A673 (cell line): Measurements from ENCODE around the gene NQO1. TPM values are rescaled to one million over a fixed set of nuclear protein-coding genes. Genes with fewer than 3 reads are reported as not detected.

Experiments used
- BruUV-seq: library from RNA; stranded (reverse); fragments of 400-500 nt; replicated peaks from 2 replicates; lab custom pipeline; 2021; lab: Mats Ljungman, UMichigan
- CTCF ChIA-PET: fragments of 300-600 bp; sonication (Branson Sonifier 250); formaldehyde crosslinking; loops from one replicate; lab custom pipeline; 2022; ENCODE audit warnings: antibody characterized with exemption; lab: Charles Lee
- POLR2A ChIA-PET: fragments of 300-600 bp; sonication (Branson Sonifier 250); formaldehyde crosslinking; loops from one replicate; lab custom pipeline; 2022; ENCODE audit warnings: antibody characterized with exemption; ENCODE audit not compliant: low non-redundant PET; lab: Charles Lee
- DNase-seq: peaks from one replicate; pipeline ENCODE4 v3.0.0-alpha.2; 2015; ENCODE audit warnings: low spot score
- H3K27ac ChIP-seq: fragments of 200-600 bp; sonication (generic); 2 replicates; pipeline ENCODE4 v1.5.1; 2016; ENCODE audit warnings: mixed run types, low read depth, mild to moderate bottlenecking, mixed read lengths, antibody characterized with exemption, low read length; ENCODE audit not compliant: poor library complexity, severe bottlenecking
- H3K27me3 ChIP-seq: fragments of 200-600 bp; sonication (generic); replicated peaks from 2 replicates; pipeline ENCODE4 v1.6.1; 2017; ENCODE audit warnings: mixed run types, low read depth, mild to moderate bottlenecking, mixed read lengths, antibody characterized with exemption, low read length; ENCODE audit not compliant: insufficient read depth, poor library complexity
- H3K36me3 ChIP-seq: fragments of 200-600 bp; sonication (generic); 2 replicates; pipeline ENCODE4 v1.6.1; 2016; ENCODE audit warnings: mixed run types, mild to moderate bottlenecking, mixed read lengths, antibody characterized with exemption, low read length; ENCODE audit not compliant: insufficient read depth, poor library complexity, severe bottlenecking
- H3K4me1 ChIP-seq: fragments of 200-600 bp; sonication (generic); 2 replicates; pipeline ENCODE4 v1.6.1; 2017; ENCODE audit warnings: mixed run types, mild to moderate bottlenecking, mixed read lengths, antibody characterized with exemption, low read length; ENCODE audit not compliant: insufficient read depth, poor library complexity, severe bottlenecking
- H3K4me3 ChIP-seq: fragments of 200-600 bp; sonication (generic); 2 replicates; pipeline ENCODE4 v1.5.1; 2016; ENCODE audit warnings: low read depth, mixed run types, mild to moderate bottlenecking, mixed read lengths, low read length; ENCODE audit not compliant: poor library complexity, severe bottlenecking
- H3K9me3 ChIP-seq: fragments of 200-600 bp; sonication (generic); 2 replicates; pipeline ENCODE4 v1.6.1; 2016; ENCODE audit warnings: mixed run types, low read depth, mild to moderate bottlenecking, mixed read lengths, antibody characterized with exemption, low read length; ENCODE audit not compliant: poor library complexity, severe bottlenecking
- CTCF ChIP-seq: fragments of 300-800, 200-600 bp; sonication (generic); conservative IDR thresholded peaks from 2 replicates; pipeline ENCODE4 v1.5.1; 2017; ENCODE audit warnings: low read depth, mild to moderate bottlenecking, antibody characterized with exemption, low read length, moderate library complexity, mixed read lengths
- EZH2 ChIP-seq: fragments of 200-600 bp; sonication (generic); IDR thresholded peaks from 2 replicates; pipeline ENCODE4 v1.6.1; 2017; ENCODE audit warnings: borderline replicate concordance, low read depth, mild to moderate bottlenecking, mixed read lengths, antibody characterized with exemption, low read length; ENCODE audit not compliant: poor library complexity, severe bottlenecking
- intact Hi-C: fragments of 100-400 bp; cut with micrococcal nuclease; formaldehyde crosslinking; loops from one replicate; pipeline ENCODE4 v1.10.0; 2022; ENCODE audit not compliant: unreplicated experiment
- total RNA-seq: library from RNA; stranded (reverse); gene quantifications from 2 replicates; pipeline ENCODE4 v1.2.3, GENCODE V29; 2021

NQO1 gene
- total RNA-seq, 1 experiment from 2014 or later, result 61.7 TPM

GRCh38 chr16:69721441-69721957, 4.9 kb downstream of the NQO1 start:
- Histone ChIP-seq H3K9me3 (no peaks in the 10 kb centered on the region), H3K27me3 (no peaks in the 10 kb centered on the region), H3K27ac (no peak overlapping the region), H3K4me3 (no peak overlapping the region), H3K36me3 (peaks cover 7% of the 10 kb centered on the region), H3K4me1 (peaks cover 13% of the 10 kb centered on the region)
- ChIA-PET CTCF (no interaction called here), POLR2A (no interaction called here)
- no TSS peak for BruUV-seq
- intact Hi-C loops, result no loop called here
- TF ChIP-seq CTCF (no peak), EZH2 (no peak)
- no peak for DNase-seq

GRCh38 chr16:69720822-69721430, 5.4 kb downstream of the NQO1 start:
- TF ChIP-seq EZH2, result no peak
- no peak for TF ChIP-seq CTCF
- intact Hi-C loops, result no loop called here
- Histone ChIP-seq H3K4me1 (peaks cover 10% of the 10 kb centered on the region), H3K9me3 (no peaks in the 10 kb centered on the region), H3K4me3 (no peak overlapping the region), H3K27me3 (no peaks in the 10 kb centered on the region), H3K36me3 (peaks cover 7% of the 10 kb centered on the region), H3K27ac (no peak overlapping the region)
- CTCF ChIA-PET, result no interaction called here
- POLR2A ChIA-PET, result no interaction called here
- DNase-seq, result no peak
- no TSS peak for BruUV-seq

- ChIA-PET POLR2A (interaction anchor here (0.6 to 0.7 kb wide), 2 partner anchors 125 to 132 kb away, joined by 3 to 4 read pairs; no protein-coding TSS in a partner anchor), CTCF (no interaction called here)
- H3K4me1 ChIP-seq, result no peaks in the 10 kb centered on the region
- H3K4me3 ChIP-seq, result no peak overlapping the region
- H3K9me3 ChIP-seq, result no peaks in the 10 kb centered on the region
- TF ChIP-seq EZH2, result no peak
- DNase-seq, result no peak
- BruUV-seq, result no TSS peak
- peaks cover 13% of the 10 kb centered on the region for H3K36me3 ChIP-seq
- no peaks in the 10 kb centered on the region for H3K27me3 ChIP-seq
- intact Hi-C loops, result no loop called here
- H3K27ac ChIP-seq, result no peak overlapping the region
Measured at GRCh38 chr16:69718111-69718764, 8.1 kb downstream of the NQO1 start.
